Gastroesophageal sphincter (tissue), 3 donors: Measurements from ENCODE around the gene NMRAL1.

Experiments used
- CTCF ChIP-seq, 4 experiments: fragments of 200-600 bp in 2 of 4; fragments of 450-650 bp in 2 of 4; sonication (generic) in 1 of 4; IDR thresholded peaks; one replicate each; pipeline ENCODE4 v1.5.1; 2017 to 2019; ENCODE audit warnings: antibody characterized with exemption in 4 of 4, mild to moderate bottlenecking in 2 of 4, moderate library complexity in 2 of 4
- EP300 ChIP-seq: sonication (generic); formaldehyde crosslinking; IDR thresholded peaks from one replicate; pipeline ENCODE4 v1.6.1; 2017; ENCODE audit warnings: antibody characterized with exemption, mild to moderate bottlenecking
- POLR2A ChIP-seq, 2 donors: fragments of 450-650 bp; IDR thresholded peaks; one replicate each; pipeline ENCODE4 v1.6.1; 2017; ENCODE audit warnings: antibody characterized with exemption in 2 of 2, mild to moderate bottlenecking in 2 of 2, moderate library complexity in 1 of 2
- POLR2AphosphoS5 ChIP-seq: sonication (generic); formaldehyde crosslinking; IDR thresholded peaks from one replicate; pipeline ENCODE4 v1.6.1; 2017; ENCODE audit warnings: antibody characterized with exemption

GRCh38 chr16:4495766-4496165 is 21.3 kb upstream of the NMRAL1 start:
- TF ChIP-seq CTCF (IDR thresholded peaks at IDR 0.05) (no peak), POLR2A (IDR thresholded peaks at IDR 0.05) (no peak), POLR2AphosphoS5 (no peak), EP300 (no peak)
